ENCODE measurements around the gene UNC13B.
"Not testable (repeated sequence)": the region's sequence is repeated elsewhere in the genome, so short reads cannot be mapped to it uniquely, and the experiment has no call there.

Gene UNC13B

GRCh38 chr9:35374910-35375309 lies 213.1 kb downstream of the UNC13B start:
- no peak for DNase-seq (ENCODE audit: low read depth in 2 of 2)

- no peak for DNase-seq (ENCODE audit: low read depth in 2 of 2)
These were observed 218.2 kb downstream of the UNC13B start for GRCh38 chr9:35380039-35380438.

GRCh38 chr9:35380619-35381018 lies 218.8 kb downstream of the UNC13B start:
- no peak for DNase-seq (ENCODE audit: low read depth in 2 of 2)

- DNase-seq (ENCODE audit: low read depth in 2 of 2): peak; percentile 20 to 25
These were observed 223.2 kb downstream of the UNC13B start for GRCh38 chr9:35385042-35385441.

- DNase-seq (ENCODE audit: low read depth in 2 of 2): no peak
These were observed 233.4 kb downstream of the UNC13B start for GRCh38 chr9:35395076-35395705.

- no peak for DNase-seq (ENCODE audit: low read depth in 2 of 2)
These were observed 233.9 kb downstream of the UNC13B start for GRCh38 chr9:35395706-35396101.

GRCh38 chr9:35396560-35397215 lies 234.9 kb downstream of the UNC13B start:
- no peak for DNase-seq (ENCODE audit: low read depth in 2 of 2)

- no peak for DNase-seq (ENCODE audit: low read depth in 2 of 2)
These were observed 235.4 kb downstream of the UNC13B start for GRCh38 chr9:35397216-35397698.

- DNase-seq (ENCODE audit: low read depth in 2 of 2): no peak
These were observed 236.1 kb downstream of the UNC13B start for GRCh38 chr9:35397923-35398322.

GRCh38 chr9:35398651-35399335 lies 237.0 kb downstream of the UNC13B start:
- no peak for DNase-seq (ENCODE audit: low read depth in 2 of 2)

GRCh38 chr9:35404865-35405264 lies 243.1 kb downstream of the UNC13B start:
- DNase-seq (ENCODE audit: low read depth in 2 of 2): no peak

GRCh38 chr9:35406183-35406959 lies 244.6 kb downstream of the UNC13B start:
- DNase-seq (ENCODE audit: low read depth in 2 of 2): no peak

GRCh38 chr9:35407846-35408245 lies 246.0 kb downstream of the UNC13B start:
- DNase-seq (ENCODE audit: low read depth in 2 of 2): no peak

- DNase-seq (ENCODE audit: low read depth in 2 of 2): not testable (repeated sequence)
These were observed 247.6 kb downstream of the UNC13B start for GRCh38 chr9:35409434-35409833.

GRCh38 chr9:35414889-35415288 lies 253.1 kb downstream of the UNC13B start:
- no peak for DNase-seq (ENCODE audit: low read depth in 2 of 2)

- DNase-seq (ENCODE audit: low read depth in 2 of 2): no peak
These were observed 253.7 kb downstream of the UNC13B start for GRCh38 chr9:35415402-35416097.

- no peak for DNase-seq (ENCODE audit: low read depth in 2 of 2)
These were observed 254.3 kb downstream of the UNC13B start for GRCh38 chr9:35416098-35416427.

- no peak for DNase-seq (ENCODE audit: low read depth in 2 of 2)
These were observed 260.5 kb downstream of the UNC13B start for GRCh38 chr9:35422346-35422745.

GRCh38 chr9:35422753-35423152 lies 260.9 kb downstream of the UNC13B start:
- no peak for DNase-seq (ENCODE audit: low read depth in 2 of 2)

- DNase-seq (ENCODE audit: low read depth in 2 of 2): no peak
These were observed 261.7 kb downstream of the UNC13B start for GRCh38 chr9:35423499-35423898.

Measured in fibroblast of skin of left biceps (primary cell).